Measurements from ENCODE around the gene PC.

Gene PC

DNA sequence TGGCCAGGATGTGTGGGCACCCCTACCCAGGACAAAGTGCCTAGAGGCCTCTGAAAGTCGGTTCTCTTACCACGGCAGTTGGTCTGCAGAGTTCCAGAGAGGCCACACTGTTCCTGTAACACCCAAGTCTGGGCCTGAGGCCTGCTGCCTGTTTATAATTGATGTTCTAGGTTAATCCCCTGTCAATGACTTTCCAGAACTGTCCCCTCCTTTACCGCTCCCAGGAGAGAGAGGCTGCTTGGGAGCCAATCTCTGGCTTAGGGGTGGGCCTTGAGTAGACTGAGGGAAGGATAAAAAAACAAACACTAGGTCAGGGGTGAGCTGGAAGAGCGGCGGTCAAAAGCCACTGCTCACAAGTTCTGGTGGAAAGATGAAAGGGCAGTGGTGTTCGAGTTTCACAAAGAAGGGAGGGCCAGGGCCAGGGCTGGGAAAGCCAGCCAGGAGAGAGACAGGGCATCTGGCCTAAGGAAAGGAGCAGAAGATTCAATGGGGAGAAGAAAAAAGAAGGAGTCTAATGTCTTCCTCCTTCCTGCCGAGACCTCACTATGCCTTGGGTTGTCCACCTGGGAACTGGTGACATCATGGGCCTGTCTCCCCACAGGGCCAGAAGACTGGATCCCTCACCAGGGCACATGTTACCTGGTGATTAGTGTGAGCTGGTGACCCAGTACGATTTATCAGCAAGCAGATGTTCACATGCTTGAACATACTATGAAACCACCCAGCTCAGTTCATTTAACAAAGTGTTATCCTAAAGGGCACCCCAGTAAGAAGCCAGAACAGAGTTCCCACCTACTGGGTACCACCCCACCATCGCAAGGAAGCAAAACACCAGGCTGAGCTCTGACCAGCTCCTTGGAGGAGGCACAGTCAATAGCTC lies 50.2 kb downstream of the PC start:
- DNase-seq (ENCODE audit: low read depth) = no peak

DNA sequence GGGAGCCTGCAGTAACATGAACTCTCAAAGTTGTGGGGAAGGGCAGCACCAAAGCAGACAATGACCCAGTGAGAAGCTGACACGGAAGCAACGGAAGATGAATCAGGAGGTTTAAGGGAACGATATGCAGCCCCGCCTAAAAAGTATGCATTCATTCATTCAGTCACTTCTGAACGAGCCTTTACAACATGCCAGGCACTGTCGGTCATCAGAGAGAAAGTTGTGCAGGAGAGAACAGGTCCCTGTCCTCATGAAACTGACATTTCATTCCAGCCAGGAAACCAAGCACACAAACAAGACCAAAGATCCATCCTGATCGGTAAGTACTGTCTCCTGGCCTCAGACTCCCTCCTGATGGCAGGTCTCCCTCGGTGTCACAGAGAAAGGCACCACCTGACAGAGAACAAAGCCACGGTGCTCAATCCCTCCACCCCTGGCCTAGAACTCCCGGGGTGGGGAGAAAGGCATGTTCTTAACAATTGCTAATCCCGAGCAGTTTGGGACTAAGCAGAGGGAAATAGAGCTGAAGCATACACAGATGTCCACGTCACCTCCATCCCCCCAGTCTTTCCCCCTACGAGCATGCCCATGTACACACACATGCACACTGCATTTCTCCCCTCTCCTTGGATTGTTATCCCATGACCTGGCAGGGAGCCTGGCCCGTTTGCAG lies 52.0 kb downstream of the PC start:
- no peak for DNase-seq (ENCODE audit: low read depth)

DNA sequence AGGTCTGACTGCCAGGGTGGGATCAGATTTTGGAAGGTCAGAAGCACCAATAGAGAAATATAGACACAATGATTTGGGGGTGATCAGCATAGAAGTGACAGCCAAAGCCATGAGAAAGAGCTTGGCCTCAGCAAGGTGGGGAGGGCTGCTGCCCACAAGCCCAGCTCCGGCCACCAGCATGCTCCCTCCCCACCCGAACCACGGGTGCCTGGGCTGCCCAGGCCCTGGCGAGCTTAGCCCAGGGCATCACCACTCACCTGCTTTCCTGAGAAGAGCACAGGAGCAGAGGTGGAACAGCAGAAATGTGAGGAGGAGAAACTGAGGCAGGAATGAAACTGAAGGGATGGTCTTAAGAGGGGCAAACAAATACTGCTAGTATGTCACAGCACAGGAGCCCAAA lies 52.6 kb downstream of the PC start:
- no peak for DNase-seq (ENCODE audit: low read depth)

DNA sequence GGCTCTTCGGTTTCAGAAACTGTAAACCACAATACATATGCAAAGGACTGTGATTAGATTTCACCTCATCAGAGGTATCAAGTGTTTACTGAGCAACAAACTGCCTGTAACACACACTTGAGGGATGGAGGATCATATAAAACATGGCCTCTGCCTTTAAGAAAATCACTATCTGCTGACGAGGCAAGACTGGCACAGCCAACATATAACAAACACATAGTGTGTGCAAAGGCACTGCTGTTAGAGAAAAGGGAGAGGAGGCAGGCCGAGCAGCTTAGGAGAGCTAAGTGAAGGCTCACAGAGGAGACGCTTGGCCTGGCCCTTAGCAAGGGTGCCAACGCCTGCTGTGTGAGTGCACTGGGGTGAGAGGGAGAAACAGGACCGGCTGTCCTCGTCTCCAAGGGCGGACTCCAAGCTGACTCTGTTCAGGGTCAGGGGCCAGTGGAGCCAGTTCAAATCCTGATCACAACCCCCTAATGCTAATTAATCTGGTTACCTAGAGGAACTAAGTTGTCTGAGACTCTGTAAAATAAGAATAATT lies 53.1 kb downstream of the PC start:
- DNase-seq (ENCODE audit: low read depth) = no peak

DNA sequence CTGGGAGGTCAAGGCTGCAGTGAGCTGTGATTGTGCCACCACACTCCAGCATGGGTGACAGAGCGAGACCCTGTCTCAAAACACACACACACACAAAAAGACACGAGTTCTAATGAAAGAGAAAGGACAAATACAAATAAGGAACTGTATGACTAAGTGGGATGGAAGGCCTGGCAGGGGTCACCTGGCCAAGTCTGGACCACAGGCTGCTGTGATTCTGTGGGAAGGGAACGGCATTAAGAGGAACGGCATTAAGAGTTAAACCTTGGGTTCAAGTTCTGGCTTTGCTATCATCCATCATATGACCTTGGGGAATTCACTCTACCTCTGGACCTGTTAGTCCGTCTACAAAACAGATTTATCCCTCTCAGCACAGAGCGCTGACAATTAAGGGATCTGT lies 53.6 kb downstream of the PC start:
- no peak for DNase-seq (ENCODE audit: low read depth)

DNA sequence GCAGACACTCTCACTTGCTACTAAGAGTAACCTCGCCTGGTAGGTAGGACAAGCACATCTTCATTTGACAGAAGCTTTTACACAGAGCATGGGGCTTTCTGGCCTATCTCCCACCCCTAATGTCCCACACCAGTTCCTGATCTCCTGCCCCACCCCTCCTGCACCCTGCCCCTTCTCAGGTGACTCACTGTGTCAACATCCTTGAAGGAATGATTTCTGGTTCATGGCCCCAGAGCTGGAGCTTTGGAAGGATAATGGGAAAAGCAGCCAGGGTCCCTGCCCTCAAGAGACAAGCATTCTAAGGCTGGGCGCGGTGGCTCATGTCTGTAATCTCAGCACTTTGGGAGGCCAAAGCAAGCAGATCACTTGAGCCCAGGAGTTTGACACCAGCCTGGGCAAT lies 54.1 kb downstream of the PC start:
- no peak for DNase-seq (ENCODE audit: low read depth)

DNA sequence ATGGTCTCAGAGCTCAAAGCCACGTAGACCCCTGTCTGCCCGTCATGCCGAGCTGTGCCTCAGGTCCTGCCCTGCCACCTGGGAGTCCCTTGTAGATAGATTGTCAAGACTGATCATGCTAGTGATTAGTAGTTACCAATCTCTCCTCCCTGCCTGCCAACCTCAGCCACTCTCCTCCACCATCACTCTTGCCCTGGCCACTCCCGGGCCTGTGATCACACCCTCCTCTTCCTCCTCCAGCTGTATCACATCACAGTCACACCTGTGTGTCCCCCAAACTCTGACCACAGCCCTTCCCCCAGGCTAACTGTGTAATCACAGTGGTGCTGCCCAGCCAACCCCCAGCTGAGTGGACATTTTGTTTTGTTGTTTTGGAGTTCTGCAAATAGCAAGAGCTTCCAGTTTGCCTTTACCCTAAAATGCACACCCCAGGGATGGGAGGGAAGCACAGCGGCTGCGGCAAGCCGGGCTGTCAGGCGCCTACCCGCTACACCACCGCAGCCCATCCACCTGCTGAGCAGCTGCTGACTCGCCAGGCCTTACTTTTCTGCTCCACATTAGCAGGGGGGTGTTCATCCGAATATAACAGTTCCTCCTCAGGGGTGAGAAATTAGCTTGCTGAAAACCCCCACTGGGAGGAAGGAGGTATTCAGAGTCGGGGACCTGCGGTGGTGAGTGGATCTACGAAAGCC lies 55.6 kb downstream of the PC start:
- DNase-seq (ENCODE audit: low read depth) = no peak

DNA sequence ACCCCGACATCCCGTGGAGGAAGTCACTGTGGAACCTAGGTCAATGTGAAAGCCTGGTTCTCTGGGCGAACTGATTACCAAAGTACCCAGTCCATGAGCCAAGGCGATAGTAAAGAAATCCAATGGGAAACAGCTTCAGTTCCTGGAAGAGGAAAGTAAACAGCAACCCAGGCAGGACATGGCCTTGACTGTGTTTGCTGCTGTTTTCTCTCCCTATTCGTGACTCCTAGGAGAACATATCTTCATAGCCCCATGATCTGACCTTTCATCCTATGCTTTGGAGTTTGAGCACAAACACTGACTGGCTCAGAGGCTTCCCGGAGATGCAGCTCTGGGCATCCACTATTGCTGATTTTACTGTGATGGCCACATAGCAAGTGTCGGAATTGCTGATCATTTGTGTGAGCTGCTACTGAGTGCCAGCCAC lies 56.2 kb downstream of the PC start:
- no peak for DNase-seq (ENCODE audit: low read depth)

DNA sequence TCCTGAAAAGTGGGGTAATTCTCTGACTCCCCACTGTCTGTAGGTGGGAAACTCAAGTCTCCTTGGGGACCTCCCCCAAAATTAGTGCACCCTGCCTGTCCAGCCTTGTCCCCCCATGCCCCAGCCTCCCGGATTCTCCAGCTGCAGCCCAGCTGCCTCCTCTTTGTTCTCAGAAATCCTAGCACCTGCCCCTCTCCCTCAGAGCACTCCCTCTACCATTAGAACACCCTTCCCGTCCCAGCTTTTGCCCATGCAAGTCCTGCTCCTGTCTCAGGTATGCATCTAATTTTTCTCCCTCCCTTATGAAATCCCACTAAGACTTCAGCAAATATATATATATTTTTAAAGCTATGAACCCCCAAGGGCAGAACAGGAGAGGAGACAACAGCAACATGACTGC lies 64.0 kb downstream of the PC start:
- no peak for DNase-seq (ENCODE audit: low read depth)

DNA sequence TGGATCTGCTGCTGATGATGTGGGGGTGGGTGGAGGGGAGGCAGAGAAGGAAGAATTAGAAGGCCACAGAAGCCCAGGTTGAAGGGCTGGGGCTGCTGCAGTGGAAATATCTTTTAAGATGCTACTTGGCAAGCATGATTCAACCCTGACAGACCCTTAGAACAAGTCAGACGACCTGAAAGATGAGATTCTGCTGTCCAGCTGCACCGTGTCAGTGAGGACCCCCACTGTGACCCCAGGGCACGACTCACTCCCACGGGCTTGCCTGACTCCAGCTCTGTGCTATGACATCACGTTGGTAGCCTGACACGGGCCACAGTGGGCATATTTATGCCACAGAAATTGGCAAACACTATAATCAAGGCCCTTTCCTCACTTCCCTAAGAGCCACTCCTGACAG lies 65.3 kb downstream of the PC start:
- no peak for DNase-seq (ENCODE audit: low read depth)

DNA sequence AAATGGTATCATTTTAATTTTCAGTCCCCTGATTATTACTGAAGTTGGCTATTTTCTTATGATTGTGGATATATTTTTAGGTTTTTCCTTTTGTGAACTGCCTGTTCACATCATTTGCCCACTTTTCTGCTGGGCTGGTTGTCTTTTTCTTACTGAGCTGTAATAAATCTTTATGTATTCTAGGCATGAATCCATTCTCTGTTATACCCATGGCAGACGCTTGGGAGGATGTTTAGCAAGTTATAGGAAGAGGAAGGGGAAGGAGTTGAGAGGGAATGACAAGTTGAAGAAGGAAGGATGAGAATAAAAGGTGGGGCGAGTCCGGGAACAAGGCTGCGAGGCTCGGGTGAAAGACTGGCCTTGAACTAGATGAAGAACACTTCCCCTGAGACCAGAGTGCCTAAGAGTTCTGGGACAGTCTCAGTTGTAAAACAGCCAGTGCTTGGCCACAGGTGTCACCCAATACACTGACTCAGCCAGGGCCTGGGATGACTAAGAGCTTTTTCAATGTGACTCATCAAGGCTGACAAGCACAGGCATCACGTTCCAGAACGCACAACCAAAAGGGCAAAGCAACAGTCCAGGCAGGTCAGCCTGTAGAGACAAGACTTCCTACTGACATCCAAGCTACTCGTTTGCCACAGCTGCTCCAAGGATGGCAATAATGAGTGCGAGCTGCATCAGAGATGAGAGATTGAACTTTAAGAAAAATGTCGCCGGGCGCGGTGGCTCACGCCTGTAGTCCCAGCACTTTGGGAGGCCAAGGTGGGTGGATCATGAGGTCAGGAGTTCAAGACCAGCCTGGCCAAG lies 66.1 kb downstream of the PC start:
- peak; percentile 86 for DNase-seq (ENCODE audit: low read depth)

DNA sequence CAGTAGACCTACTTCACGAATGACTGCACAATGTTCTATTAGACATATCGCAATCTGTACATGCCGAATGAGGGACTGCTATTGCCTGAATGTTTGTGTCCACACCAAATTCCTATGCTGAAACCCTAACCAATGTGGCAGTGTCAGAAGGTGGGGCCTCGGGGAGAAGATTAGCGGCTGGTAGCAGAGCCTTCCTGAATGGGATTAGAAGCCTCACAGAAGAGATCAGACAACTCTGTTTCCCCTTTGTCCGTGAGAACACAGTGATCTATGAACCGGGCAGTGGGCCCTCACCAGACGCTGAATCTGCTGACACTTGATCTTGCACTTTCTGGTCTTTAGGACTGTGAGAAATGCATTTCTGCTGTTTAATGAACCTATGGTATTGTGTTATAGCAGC lies 68.2 kb downstream of the PC start:
- no peak for DNase-seq (ENCODE audit: low read depth)

DNA sequence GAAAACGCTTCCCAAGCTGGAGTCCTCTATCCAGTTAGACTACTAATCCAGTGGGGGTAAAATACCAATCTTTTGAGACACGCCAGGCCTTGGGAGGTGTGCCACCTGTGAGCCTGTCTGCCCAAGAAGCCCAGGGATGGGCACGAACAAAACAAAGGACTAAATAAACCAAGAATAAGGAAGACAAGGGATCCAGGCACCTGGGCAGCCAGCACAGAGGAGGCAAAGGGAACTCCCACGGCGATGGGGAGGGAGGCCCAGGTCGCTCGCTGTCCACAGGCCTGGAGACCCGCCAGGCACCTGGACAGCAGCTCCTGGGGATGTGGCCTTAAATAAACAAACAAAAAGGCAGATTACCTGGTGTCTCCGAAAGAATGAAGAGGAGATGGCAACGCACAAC lies 69.9 kb downstream of the PC start:
- DNase-seq (ENCODE audit: low read depth) = no peak

DNA sequence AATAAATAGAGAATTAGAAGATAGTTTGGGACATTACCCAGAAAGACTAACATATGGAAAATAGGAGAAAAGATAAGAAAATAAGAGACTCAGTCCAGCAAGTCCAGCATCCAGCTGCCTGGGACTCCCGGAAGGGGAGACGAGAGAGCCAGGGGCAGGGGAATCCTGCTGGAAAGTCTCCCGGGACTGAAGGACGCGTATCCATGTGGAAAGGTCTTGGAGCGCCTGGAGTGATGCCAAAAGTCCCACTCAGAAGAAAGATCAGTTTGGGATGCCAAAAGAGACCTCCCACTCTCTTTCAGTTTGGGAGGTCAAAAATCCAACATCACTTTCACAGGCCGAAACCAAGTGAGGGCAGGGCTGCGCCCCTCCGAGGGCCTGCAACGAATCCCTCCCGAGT lies 70.7 kb downstream of the PC start:
- no peak for DNase-seq (ENCODE audit: low read depth)

DNA sequence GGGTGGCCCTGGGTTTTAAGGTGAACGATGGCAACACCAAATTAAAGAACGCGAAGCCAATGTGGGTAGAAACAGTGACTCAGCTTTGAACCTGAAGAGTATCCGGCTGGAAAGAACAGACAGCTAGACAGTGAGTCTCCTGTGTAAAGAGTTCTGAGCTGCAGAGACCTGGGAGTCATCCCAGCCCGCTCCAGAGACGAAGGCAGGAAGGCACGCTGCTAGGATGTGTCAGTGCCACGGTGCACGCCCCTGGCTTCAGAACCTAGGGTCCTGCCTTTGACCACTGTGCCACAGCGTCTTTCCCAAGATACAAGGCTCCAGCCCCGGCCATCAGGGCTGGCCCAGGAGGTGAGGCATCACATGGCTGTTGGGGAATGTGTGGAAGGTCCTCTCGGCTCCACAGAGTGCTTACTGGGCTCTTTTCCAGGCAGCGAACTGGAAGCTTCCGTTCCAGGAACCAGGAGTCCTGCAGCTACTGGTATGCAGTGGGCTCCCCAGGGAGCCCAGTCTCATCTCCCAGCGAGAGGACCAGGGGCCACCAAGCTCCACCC lies 71.4 kb downstream of the PC start:
- DNase-seq (ENCODE audit: low read depth) = no peak

DNA sequence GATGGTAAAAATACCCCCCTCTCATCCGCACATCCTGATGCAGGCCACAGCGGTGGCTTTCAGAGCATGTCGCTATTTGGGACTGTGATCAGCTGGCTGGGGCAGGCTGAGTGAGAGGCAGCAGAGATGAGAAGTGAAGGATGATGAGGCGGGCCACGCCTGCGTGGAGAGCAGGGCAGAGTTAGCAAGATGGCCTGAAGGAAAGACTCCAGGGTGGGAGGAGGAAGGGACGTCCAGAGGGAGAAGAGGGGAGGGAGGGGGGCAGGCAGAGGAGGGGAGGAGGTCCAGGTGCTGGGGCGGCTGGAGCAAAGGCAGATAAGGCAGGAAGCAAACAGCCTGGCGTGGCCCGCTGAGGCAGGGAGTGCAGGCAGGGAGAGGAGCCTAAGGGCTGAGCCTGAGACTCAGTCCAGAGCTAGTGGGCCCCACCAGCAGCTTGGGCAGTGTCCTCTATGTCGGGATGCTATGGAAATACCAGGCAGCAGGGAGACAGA lies 72.2 kb downstream of the PC start:
- no peak for DNase-seq (ENCODE audit: low read depth)

DNA sequence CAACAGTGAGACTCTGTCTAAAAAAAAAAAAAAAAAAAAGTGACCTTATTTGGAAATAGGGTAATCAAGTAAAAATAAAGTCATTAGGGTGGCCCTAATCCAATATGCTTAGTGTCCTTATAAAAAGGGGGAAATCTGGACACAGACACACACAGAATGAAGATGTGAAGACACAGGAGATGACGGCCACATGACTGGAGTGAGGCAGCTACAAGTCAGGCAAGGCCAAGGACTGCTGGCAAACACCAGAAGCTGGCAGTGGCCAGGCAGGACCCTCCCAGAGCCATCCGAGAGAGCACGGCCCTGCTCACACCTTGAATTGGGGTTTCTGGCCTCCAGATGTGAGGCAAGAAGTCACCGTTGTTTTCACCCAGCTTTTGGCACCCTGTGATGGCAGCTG lies 72.7 kb downstream of the PC start:
- DNase-seq (ENCODE audit: low read depth) = no peak

DNA sequence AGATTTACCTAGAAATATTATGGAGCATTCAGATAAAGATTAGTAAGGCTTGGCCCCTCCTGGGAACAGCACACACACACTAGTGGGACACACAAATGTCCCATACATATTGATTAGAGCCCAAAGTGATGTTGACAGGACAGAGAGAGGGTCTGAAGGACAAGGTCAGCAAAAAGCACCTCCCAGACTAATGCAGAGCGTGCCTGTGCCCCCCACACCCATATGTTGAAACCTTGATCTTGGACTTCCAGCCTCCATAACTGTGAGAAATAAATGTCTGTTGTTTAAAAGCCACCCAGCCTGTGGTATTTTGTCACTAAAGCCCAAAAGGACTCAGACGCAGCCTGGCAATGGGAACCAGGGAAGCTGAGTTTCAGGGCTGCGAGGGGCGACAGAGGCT lies 73.7 kb downstream of the PC start:
- DNase-seq (ENCODE audit: low read depth) = no peak

DNA sequence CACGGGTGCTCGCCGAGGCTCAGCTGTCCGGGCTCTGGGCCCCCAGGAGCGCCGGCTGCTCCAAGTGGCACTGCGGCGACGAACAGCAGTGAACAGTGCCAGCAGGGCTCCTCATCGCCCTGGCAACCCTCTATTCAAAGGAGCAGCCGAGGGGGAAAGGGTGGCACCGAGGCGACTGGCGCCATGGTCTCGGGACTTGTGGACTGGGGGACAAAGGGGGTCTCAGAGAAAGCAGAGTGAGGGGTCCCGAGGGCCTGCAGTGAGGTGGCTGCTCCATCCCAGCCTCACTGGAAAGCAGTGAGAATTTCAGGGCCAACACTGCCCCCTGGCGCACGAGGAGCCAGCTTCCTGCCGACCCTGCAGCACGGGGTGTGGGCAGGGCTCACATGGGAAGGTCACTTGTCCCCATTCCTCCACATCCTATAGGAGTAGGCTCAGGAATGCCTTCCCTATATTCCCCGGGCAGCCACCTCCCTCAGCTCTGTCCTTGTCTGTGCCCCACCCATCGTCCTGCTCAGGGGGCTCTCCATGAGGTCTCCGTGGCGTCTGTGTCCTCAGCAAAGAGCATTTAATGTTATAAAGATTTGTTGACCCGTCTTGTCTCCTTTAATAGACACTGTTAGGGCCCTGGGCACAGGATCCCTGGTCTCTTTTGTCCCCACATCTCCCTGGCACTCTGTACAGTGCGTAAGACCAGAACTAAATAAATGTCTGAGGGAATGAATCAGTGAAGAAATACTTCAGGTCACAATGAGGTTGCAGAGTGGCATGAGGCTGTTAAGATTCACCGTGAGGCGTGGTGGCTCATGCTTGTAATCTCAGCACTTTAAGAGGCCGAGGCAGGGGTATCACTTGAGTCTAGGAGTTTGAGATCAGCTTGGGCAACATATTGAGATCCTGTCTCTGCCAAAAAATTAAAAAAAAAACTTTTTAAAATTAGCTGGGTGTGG lies 74.9 kb downstream of the PC start:
- no peak for DNase-seq (ENCODE audit: low read depth)

DNA sequence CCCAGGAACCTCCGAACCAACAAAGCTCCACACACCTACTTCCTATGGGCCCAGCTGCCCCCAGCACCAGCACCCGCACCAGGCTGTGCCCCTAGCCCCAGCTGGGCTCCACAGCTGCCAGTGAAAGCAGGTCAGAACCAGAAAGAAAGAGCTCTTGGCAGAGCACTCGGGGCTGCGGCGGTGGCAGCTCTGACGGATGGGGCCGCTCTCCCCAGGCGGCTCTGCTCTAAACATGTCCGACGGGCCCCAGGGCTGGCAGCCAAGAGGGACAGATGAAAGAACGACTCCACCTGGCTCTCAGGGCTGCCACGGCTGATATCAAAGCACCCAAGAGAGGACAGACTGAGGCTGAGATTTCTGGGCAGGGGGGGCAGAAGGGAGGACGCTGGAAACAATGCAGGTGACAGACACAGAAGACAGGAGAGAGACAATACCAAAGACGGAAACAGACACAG lies 75.6 kb downstream of the PC start:
- DNase-seq (ENCODE audit: low read depth) = no peak

Measured in fibroblast of the conjunctiva (primary cell).